Ascending aorta (tissue), 2 donors: ENCODE data around the gene XXYLT1. TPM values are rescaled to one million over a fixed set of nuclear protein-coding genes. Genes with fewer than 3 reads are reported as not detected.

Experiments
- DNase-seq, 2 donors: peaks; one replicate each; pipeline ENCODE4 v3.0.0-alpha.2; 2019; ENCODE audit warnings: low spot score in 2 of 2
- H3K27ac ChIP-seq, 2 donors: fragments of 200-600 bp; sonication (generic); one replicate each; pipeline ENCODE4 v1.5.1; 2016 to 2017; ENCODE audit warnings: mild to moderate bottlenecking in 1 of 2
- H3K27me3 ChIP-seq: fragments of 200-600 bp; sonication (generic); one replicate; pipeline ENCODE4 v1.5.1; 2017
- H3K36me3 ChIP-seq, 2 donors: fragments of 200-600 bp; sonication (generic); one replicate each; pipeline ENCODE4 v1.5.1; 2016
- H3K4me1 ChIP-seq, 2 donors: fragments of 200-600 bp; sonication (generic); one replicate each; pipeline ENCODE4 v1.5.1; 2016 to 2017; ENCODE audit warnings: mild to moderate bottlenecking in 1 of 2
- H3K4me3 ChIP-seq, 2 donors: fragments of 200-600 bp; sonication (generic); one replicate each; pipeline ENCODE4 v1.5.1; 2016 to 2017; ENCODE audit warnings: mild to moderate bottlenecking in 1 of 2
- H3K9me3 ChIP-seq, 2 donors: fragments of 200-600 bp; sonication (generic); one replicate each; pipeline ENCODE4 v1.5.1; 2016
- intact Hi-C: fragments of 100-400 bp; cut with DNase I; formaldehyde crosslinking; loops from one replicate; pipeline ENCODE4 v1.15.1; 2023
- total RNA-seq: library from RNA; depleted of rRNA; stranded (reverse); fragments of >200 nt; gene quantifications from one replicate; pipeline ENCODE4 v1.1.0, GENCODE V29; 2016
- TF ChIP-seq, protein P1 (sequence below), 3 experiments: fragments of 200-600 bp in 2 of 3; fragments of 450-650 bp in 1 of 3; sonication (generic) in 2 of 3; IDR thresholded peaks; one replicate each; pipeline ENCODE4 v1.5.1; 2016 to 2019; ENCODE audit warnings: antibody characterized with exemption in 3 of 3, mild to moderate bottlenecking in 1 of 3, moderate library complexity in 1 of 3

Gene XXYLT1
- total RNA-seq, 1 donor from 2014 or later = 41.0 TPM

DNA sequence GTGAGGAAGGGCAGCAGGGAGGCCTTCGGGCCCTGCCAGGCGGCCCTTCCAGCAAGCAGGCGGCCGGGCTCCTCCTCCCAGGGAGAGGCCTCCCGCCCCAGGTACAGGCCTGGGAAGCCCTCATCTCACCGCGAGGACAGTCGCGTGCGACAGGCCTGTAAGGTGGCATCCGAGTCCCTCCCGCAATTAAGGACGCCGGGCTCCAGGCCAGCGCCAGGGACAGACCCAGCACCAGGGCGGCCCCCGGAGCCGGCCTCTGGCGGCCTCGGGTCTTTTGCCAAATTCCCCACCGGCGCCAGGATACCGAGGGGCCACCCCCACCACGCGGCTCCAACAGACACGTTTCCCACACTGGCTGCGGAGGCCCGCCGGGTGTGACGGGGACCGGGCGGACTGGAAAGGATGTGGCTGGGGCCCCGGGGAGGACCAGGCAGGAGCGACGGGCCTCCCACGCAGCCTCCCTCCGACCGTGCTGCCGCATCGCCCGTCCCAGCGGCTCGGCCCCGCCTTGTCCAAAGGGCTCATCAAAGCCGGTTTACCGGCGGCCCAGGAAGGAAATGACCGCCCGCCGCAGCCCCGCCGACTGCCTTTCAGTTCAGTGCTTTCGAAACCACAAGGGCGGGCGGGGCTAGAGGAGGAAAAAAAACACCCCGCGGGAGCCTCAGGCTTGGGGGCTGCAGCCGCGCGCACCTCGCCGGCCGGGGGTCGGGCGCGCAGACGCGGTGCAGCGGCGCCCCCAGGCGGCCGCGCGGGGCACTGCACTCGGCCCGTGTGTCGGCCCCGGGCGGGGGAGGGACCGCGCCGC is 11.3 kb downstream of the XXYLT1 start:
- H3K36me3 ChIP-seq = no peaks in the 10 kb centered on the region

DNA sequence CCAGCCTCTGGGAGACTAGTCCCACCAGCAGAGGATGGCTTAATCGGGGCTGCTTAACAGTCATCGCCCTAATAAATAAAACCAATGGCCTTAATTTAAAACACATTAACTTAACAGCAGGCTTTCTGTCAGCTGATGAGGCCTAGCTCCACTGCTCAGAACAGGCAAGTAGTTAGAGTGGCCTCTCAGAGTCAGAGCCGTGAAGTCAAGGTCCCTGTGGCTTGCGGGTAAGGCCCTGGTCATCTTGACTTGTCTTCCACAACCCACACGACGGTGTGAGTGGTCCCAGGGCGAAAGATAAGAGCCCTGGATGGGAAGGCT is 11.8 kb downstream of the XXYLT1 start:
- Histone ChIP-seq H3K27ac (peak overlapping the region; percentile 80 to 86), H3K36me3 (no peaks in the 10 kb centered on the region), H3K4me3 (peak overlapping the region; percentile 77 to 84), H3K9me3 (no peaks in the 10 kb centered on the region), H3K27me3 (no peaks in the 10 kb centered on the region), H3K4me1 (peaks cover 0 to 15% of the 10 kb centered on the region in 2 donors)
- intact Hi-C loops = loop anchor here (1.0 to 5.0 kb wide), 5 partner anchors 19 to 574 kb away; partner anchors contain the start of gene FAM43A
- TF ChIP-seq, protein P1, sequence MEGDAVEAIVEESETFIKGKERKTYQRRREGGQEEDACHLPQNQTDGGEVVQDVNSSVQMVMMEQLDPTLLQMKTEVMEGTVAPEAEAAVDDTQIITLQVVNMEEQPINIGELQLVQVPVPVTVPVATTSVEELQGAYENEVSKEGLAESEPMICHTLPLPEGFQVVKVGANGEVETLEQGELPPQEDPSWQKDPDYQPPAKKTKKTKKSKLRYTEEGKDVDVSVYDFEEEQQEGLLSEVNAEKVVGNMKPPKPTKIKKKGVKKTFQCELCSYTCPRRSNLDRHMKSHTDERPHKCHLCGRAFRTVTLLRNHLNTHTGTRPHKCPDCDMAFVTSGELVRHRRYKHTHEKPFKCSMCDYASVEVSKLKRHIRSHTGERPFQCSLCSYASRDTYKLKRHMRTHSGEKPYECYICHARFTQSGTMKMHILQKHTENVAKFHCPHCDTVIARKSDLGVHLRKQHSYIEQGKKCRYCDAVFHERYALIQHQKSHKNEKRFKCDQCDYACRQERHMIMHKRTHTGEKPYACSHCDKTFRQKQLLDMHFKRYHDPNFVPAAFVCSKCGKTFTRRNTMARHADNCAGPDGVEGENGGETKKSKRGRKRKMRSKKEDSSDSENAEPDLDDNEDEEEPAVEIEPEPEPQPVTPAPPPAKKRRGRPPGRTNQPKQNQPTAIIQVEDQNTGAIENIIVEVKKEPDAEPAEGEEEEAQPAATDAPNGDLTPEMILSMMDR (IDR thresholded peaks at IDR 0.05) = no peak
- no peak for DNase-seq

More for the DNA sequence above, 11.3 kb downstream of the XXYLT1 start:
- Histone ChIP-seq H3K27me3 (no peaks in the 10 kb centered on the region), H3K9me3 (no peaks in the 10 kb centered on the region), H3K4me3 (peak overlapping the region; percentile 77 to 84), H3K4me1 (peaks cover 0 to 15% of the 10 kb centered on the region in 2 donors), H3K27ac (peak overlapping the region; percentile 80 to 86)
- intact Hi-C loops = loop anchor here (1.0 to 10.0 kb wide), 8 partner anchors 19 to 574 kb away; partner anchors contain the start of gene FAM43A
- TF ChIP-seq, protein P1 (IDR thresholded peaks at IDR 0.05) = peak in 1 of 3 experiments; percentile 100
- peak; percentile 50 to 95 for DNase-seq

DNA sequence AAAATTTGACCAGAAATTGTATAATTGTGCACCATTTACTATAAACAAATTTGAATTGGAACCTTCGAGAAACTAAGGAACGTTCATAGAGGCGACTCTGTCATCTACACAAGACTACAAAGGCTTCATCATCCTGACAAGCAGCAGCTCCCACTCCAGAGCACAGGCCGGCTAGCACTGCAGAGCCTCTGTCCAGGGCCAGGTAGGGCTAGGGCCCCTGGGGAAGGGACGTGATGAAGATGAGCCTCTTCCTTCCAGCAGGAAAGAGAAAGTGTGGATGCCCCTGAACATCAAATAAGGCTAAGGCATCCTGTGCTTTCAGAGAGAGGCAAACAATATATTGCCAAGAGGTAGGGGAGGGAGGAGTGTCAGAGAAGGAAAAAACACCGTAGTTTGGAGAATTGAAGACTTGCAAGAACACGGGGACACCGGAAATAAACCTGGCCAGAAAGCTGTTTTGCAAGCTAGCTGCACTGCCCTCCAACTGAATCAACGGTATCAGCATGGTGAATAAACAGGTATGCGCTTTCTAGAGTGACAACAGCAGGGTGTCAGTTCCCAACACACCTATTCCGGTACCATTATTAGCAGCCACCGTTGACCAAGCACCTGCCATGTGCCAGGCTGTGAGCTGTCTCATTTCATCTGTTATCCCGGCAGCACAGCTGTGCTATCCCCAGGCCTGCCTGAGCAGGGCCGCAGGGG is 12.4 kb downstream of the XXYLT1 start:
- H3K4me3 ChIP-seq = peak overlapping the region in 1 of 2 donors; percentile 84
- no peaks in the 10 kb centered on the region for H3K9me3 ChIP-seq
- H3K36me3 ChIP-seq = no peaks in the 10 kb centered on the region
- intact Hi-C loops = loop anchor here (1.0 to 5.0 kb wide), 5 partner anchors 18 to 573 kb away; partner anchors contain the start of gene FAM43A
- peaks cover 0 to 15% of the 10 kb centered on the region in 2 donors for H3K4me1 ChIP-seq
- TF ChIP-seq, protein P1 (IDR thresholded peaks at IDR 0.05) = no peak
- no peak for DNase-seq
- peak overlapping the region; percentile 80 to 86 for H3K27ac ChIP-seq
- no peaks in the 10 kb centered on the region for H3K27me3 ChIP-seq

DNA sequence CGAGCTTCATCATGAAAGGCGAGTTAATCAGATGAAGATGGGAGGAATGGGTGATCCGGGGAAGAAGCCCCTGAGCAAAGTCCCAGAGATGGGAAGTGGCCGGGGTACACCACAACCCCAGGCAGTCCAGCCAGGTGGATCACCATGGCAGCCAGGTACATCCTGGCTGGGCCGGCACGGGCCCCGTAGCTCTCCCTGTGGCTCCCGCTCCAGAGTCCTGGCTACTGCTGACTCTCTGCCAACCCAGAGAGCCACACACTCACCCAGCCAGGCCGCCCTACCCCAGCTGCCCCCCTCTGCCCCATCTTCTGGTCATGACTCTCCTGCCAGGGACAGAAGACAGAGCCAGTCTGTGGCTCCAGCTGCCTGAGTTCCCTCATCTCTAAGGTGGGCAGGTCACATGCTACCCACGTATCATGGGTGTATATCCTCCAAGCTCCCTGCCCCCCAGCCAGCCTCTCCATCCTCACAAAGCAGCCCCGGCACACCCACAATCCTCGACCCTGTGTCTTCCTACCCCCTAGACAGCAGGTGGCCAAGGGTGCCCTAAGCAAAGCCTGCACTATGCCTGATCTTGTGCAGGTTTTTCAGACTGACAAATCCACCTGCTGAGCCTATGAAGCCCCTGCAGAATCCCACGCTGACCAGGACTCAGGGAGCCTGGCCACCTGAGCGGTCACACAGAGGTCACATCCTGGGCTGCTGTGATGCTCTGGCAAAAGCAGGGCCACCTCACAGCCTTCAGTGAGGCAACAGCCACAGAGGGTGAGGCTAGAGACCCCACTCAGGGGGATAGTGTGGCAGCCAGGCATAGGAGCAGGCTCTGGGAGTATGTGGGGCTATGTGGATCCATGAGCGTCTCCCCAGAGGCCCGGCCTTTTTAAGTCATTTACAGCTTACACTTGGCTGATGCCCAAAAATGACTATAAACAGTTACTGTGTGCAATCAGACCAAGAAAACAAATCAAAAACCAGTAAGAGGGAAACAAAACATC is 13.2 kb downstream of the XXYLT1 start:
- no peak for DNase-seq
- H3K4me1 ChIP-seq = peaks cover 0 to 15% of the 10 kb centered on the region in 2 donors
- intact Hi-C loops = loop anchor here (2.0 to 5.0 kb wide), 3 partner anchors 85 to 281 kb away; no protein-coding TSS in a partner anchor

More for the DNA sequence above, 13.2 kb downstream of the XXYLT1 start:
- no peaks in the 10 kb centered on the region for H3K36me3 ChIP-seq
- no peaks in the 10 kb centered on the region for H3K27me3 ChIP-seq
- H3K27ac ChIP-seq = no peak overlapping the region
- no peaks in the 10 kb centered on the region for H3K9me3 ChIP-seq
- TF ChIP-seq, protein P1 (IDR thresholded peaks at IDR 0.05) = no peak
- H3K4me3 ChIP-seq = no peak overlapping the region
